HepG2 (cell line): Measurements from ENCODE around the gene ICAM3. TPM values are rescaled to one million over a fixed set of nuclear protein-coding genes. Genes with fewer than 3 reads are reported as not detected.

Experiments used
- ATAC-seq: fragments of 200-7000 bp; cut with Tn5 transposase; 3 replicates; pipeline ENCODE4 v1.9.1; 2020; ENCODE audit warnings: mild to moderate bottlenecking, moderate library complexity
- BruUV-seq: library from RNA; stranded (reverse); fragments of 400-500 nt; replicated peaks from 2 replicates; lab custom pipeline; 2021; lab: Mats Ljungman, UMichigan
- CTCF ChIA-PET: fragments of 300-600 bp; formaldehyde crosslinking; extraction: SDS; loops from one replicate; lab custom pipeline; 2021; ENCODE audit warnings: low total read pairs, inconsistent platforms, low intra/inter-chr PET ratio; lab: Yijun Ruan, JAX
- POLR2A ChIA-PET: fragments of 350-600 bp; sonication (Branson Sonifier 250); formaldehyde crosslinking; loops from one replicate; lab custom pipeline; 2020; ENCODE audit warnings: antibody characterized with exemption, inconsistent platforms; lab: Yijun Ruan, JAX
- DNase-seq: peaks from one replicate; pipeline ENCODE4 v3.0.0-alpha.2; 2015; ENCODE audit warnings: low spot score
- FAIRE-seq: peaks from 3 replicates; lab custom pipeline; 2011; peaks lifted over from hg19 to GRCh38; lab: Jason Lieb, UNC
- H2AFZ ChIP-seq: one replicate; pipeline ENCODE4 v1.6.1; 2011; ENCODE audit warnings: low read length, inconsistent platforms
- H3K27ac ChIP-seq: fragments of 300-600 bp; 3 replicates; pipeline ENCODE4 v1.8.0; 2011; ENCODE audit warnings: mixed run types, mild to moderate bottlenecking, mixed read lengths, low read length, inconsistent platforms; ENCODE audit not compliant: insufficient read depth; ENCODE audit errors: extremely low read length
- H3K27me3 ChIP-seq, 2 experiments: fragments of 200-600 bp in 1 of 2; 2 replicates in 1 of 2; 3 replicates in 1 of 2; pipeline versions ENCODE4 v1.6.0 to v1.8.0; 2011; ENCODE audit warnings: low read length in 2 of 2, mild to moderate bottlenecking in 2 of 2, moderate library complexity in 2 of 2, inconsistent platforms in 1 of 2; ENCODE audit not compliant: insufficient read depth in 2 of 2, control insufficient read depth in 1 of 2
- H3K36me3 ChIP-seq, 2 experiments: fragments of 200-600 bp in 1 of 2; replicated peaks in 1 of 2; 2 replicates in 1 of 2; 3 replicates in 1 of 2; pipeline versions ENCODE4 v1.5.1 to v1.8.0; 2011; ENCODE audit warnings: low read length in 2 of 2, inconsistent platforms in 1 of 2; ENCODE audit not compliant: insufficient read depth in 2 of 2, control insufficient read depth in 1 of 2
- H3K4me1 ChIP-seq: 2 replicates; pipeline ENCODE4 v1.5.1; 2012; ENCODE audit warnings: low read length, inconsistent platforms; ENCODE audit not compliant: insufficient read depth
- H3K4me2 ChIP-seq: 2 replicates; pipeline ENCODE4 v1.6.0; 2011; ENCODE audit warnings: low read depth, low read length, inconsistent platforms
- H3K4me3 ChIP-seq, 3 experiments: fragments of 200-600 bp in 1 of 3; sonication (generic), shearing (Covaris generic) in 1 of 3; replicated peaks in 1 of 3; 2 replicates each; pipeline ENCODE4 v1.5.1; 2011 to 2016; ENCODE audit warnings: low read length in 3 of 3, inconsistent platforms in 2 of 3, low read depth in 2 of 3, mild to moderate bottlenecking in 2 of 3, control low read depth in 1 of 3, mixed read lengths in 1 of 3; ENCODE audit not compliant: insufficient read depth in 1 of 3
- H3K79me2 ChIP-seq: one replicate; pipeline ENCODE4 v1.6.1; 2011; ENCODE audit warnings: low read length, inconsistent platforms; ENCODE audit not compliant: insufficient read depth
- H3K9ac ChIP-seq: 2 replicates; pipeline ENCODE4 v1.6.0; 2011; ENCODE audit warnings: mild to moderate bottlenecking, low read depth, low read length, inconsistent platforms; ENCODE audit not compliant: insufficient read depth
- H3K9me3 ChIP-seq: 2 replicates; pipeline ENCODE4 v1.5.1; 2012; ENCODE audit warnings: mild to moderate bottlenecking, low read length
- H4K20me1 ChIP-seq: 2 replicates; pipeline ENCODE4 v1.6.0; 2011; ENCODE audit warnings: inconsistent platforms, mild to moderate bottlenecking, low read length, moderate library complexity; ENCODE audit not compliant: insufficient read depth
- SETDB1 ChIP-seq: sonication (generic); formaldehyde crosslinking; IDR thresholded peaks from 2 replicates; pipeline ENCODE4 v1.5.1; 2020; ENCODE audit warnings: missing genetic modification reagents, mild to moderate bottlenecking, borderline replicate concordance
- SP1 ChIP-seq, 2 experiments: fragments of 450-650 bp in 1 of 2; sonication (generic) in 1 of 2; formaldehyde crosslinking in 1 of 2; IDR thresholded peaks; 2 replicates each; pipeline versions ENCODE4 v1.4.0 to v1.6.1; 2016 to 2020; ENCODE audit warnings: missing genetic modification reagents in 1 of 2
- ZBTB37 ChIP-seq: sonication (generic); formaldehyde crosslinking; IDR thresholded peaks from 2 replicates; pipeline ENCODE4 v1.4.0; 2020; ENCODE audit warnings: mild to moderate bottlenecking, missing genetic modification reagents
- ZNF318 ChIP-seq: sonication (generic); formaldehyde crosslinking; IDR thresholded peaks from 2 replicates; pipeline ENCODE4 v1.4.0; 2020; ENCODE audit warnings: mild to moderate bottlenecking, missing genetic modification reagents
- WGBS: methylation state at CpG from one replicate; pipeline ENCODE4 v1.1.6; 2017; ENCODE audit warnings: low lambda C conversion rate; 5-methylcytosine and 5-hydroxymethylcytosine counted together
- in situ Hi-C: cut with HindIII; loops from 2 replicates; pipeline ENCODE4 v1.10.0; 2017; ENCODE audit warnings: low pct_unique_long_range_greater_than_20kb; ENCODE audit not compliant: extremely low pct_ligation_motif_present
- intact Hi-C: fragments of 100-400 bp; cut with micrococcal nuclease; formaldehyde crosslinking; loops from one replicate; pipeline ENCODE4 v1.10.0; 2022; ENCODE audit not compliant: unreplicated experiment
- polyA plus RNA-seq, 8 experiments: library from polyadenylated mRNA; depleted of rRNA in 3 of 8; stranded (reverse) in 7 of 8; unstranded in 1 of 8; fragments of >200 nt; fragmentation: Illumina TruSeq in 4 of 8; extraction: Trizol in 4 of 8; gene quantifications; 2 replicates each; pipeline versions ENCODE4 v1.2.1 to v1.2.3, GENCODE V29; 2011 to 2016; ENCODE audit warnings: low read depth in 4 of 8, missing spikeins in 1 of 8, mixed read lengths in 1 of 8; ENCODE audit not compliant: insufficient read depth in 1 of 8
- total RNA-seq, 5 experiments: library from RNA; depleted of rRNA; stranded (reverse); fragments of >200 nt; fragmentation: Illumina TruSeq; extraction: Trizol; gene quantifications; 2 replicates each; pipeline ENCODE4 v1.2.3, GENCODE V29; 2016; ENCODE audit warnings: low read depth in 1 of 5

Gene ICAM3
- total and polyA plus RNA-seq, 2 of the 13 experiments (the other 11 are each of a cell fraction or from before 2014, with no cell fraction given) = 14.1 to 21.0 TPM

- Histone ChIP-seq H3K4me3 (no peak overlapping the region), H2AFZ (no peak overlapping the region), H3K4me2 (no peak overlapping the region), H3K4me1 (no peaks in the 10 kb centered on the region), H3K79me2 (no peaks in the 10 kb centered on the region), H3K36me3 (peaks cover 5 to 18% of the 10 kb centered on the region in 2 experiments; a peak in 3 of 5 replicates), H3K27ac (no peak overlapping the region), H4K20me1 (no peaks in the 10 kb centered on the region), H3K9me3 (no peaks in the 10 kb centered on the region), H3K27me3 (no peaks in the 10 kb centered on the region), H3K9ac (no peak overlapping the region)
- intact Hi-C loops (no loop called here), in situ Hi-C loops (no loop called here)
- ATAC-seq = peak; percentile 31; the same call in 2 of the 3 replicates
- no peak for DNase-seq
- FAIRE-seq = no peak
- TF ChIP-seq SP1 (IDR thresholded peaks at IDR 0.05) = no peak
- 0 out of 2 replicates have a peak, but pooled peaks have one; percentile 26 for TF ChIP-seq SP1 (CRISPR knock-in tag; IDR thresholded peaks at IDR 0.05)
- TF ChIP-seq ZBTB37 = no peak
- POLR2A ChIA-PET = no interaction called here
- CTCF ChIA-PET = no interaction called here
- BruUV-seq = no TSS peak
- WGBS = 98% methylated on average over 31 of the region's 32 CpGs
These were observed 14.5 kb upstream of the ICAM3 start for GRCh38 chr19:10353793-10354391.

DNA sequence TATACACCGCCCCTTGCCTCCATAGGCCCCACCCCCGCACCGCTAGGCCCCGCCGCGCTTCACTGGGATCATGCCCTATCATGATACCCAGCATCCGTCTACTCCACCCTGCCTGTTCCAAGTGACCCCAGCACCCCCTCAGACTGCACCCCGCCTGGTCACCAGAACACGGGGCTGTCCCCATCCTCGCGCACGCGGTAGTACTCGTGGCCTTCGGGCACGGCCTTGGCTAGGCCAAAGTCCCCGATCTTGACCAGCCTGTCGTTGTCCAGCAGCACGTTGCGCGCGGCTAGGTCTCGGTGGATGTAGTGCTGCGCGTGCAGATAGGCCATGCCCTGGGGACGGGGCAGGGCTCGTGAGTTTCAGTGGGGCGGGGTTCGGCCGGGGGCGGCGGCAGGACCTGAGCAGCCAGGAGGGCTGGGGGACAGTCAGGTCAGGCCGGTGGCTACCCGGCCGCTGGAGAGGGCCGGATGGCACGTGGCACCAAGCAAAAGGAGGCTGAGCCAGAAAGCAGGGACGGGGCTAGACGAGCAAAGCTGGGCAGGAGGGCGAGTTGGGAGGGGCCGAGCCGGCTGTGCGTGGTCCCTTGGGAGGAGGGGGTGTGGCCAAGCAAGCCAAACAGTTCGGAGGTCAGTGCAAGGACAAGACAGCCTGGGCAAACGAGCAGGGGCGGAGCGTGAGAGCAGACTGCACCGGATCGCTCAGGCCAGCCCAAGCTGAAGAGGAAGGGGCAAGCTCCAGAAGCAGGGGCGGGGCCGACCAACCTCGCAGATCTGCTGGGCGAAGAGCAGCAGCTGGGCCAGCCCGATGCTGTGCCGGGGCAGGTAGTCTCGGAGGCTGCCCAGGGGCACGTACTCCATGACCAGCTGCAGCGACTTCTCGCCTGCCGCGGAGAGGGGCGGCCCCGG is 13.6 kb upstream of the ICAM3 start:
- no TSS peak for BruUV-seq
- H3K27ac ChIP-seq = no peak overlapping the region
- H3K36me3 ChIP-seq = peaks cover 5 to 18% of the 10 kb centered on the region in 2 experiments; a peak in 3 of 5 replicates
- intact Hi-C loops = no loop called here
- in situ Hi-C loops = no loop called here
- no peaks in the 10 kb centered on the region for H3K9me3 ChIP-seq
- no peaks in the 10 kb centered on the region for H4K20me1 ChIP-seq
- 96% methylated on average over 56 of the region's 63 CpGs for WGBS
- no peaks in the 10 kb centered on the region for H3K79me2 ChIP-seq
- no peak overlapping the region for H3K9ac ChIP-seq
- ATAC-seq (peak; percentile 23; the same call in 2 of the 3 replicates), FAIRE-seq (no peak), DNase-seq (no peak)
- no peak overlapping the region for H3K4me2 ChIP-seq
- ChIA-PET CTCF (no interaction called here), POLR2A (no interaction called here)
- H3K4me1 ChIP-seq = no peaks in the 10 kb centered on the region
- H2AFZ ChIP-seq = no peak overlapping the region
- no peaks in the 10 kb centered on the region for H3K27me3 ChIP-seq
- H3K4me3 ChIP-seq = no peak overlapping the region
- no peak for TF ChIP-seq ZNF318 (CRISPR knock-in tag)
- TF ChIP-seq SETDB1 = no peak
